ENCODE results near the gene SLC38A8. TPM values are rescaled to one million over a fixed set of nuclear protein-coding genes. Genes with fewer than 3 reads are reported as not detected.

The SLC38A8 gene
- total RNA-seq, 2 experiments from 2014 or later = not detected

DNA sequence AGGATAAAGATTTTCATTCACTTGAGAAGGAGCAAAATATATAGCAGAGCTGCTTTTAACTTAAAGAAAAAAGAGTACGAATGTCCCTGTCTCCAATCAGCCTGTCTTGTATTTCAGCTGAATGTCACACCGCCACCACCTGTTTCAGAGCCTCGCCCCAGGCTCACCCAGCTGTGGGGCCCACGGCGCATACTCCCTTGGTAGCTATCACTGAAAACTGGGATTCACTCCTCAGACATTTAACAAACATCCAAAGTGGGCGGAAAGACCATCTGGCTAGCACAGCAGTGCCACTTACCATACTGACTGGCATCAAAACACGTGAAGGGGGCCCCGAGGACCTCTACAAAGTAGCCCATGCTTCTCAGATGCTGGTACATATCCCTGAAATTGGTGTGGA is 25.4 kb upstream of the SLC38A8 start:
- intact Hi-C loops (cut with micrococcal nuclease) = loop anchor here (5.0 kb wide), 1 partner anchor 111 kb away; no protein-coding TSS in a partner anchor
- H3K36me3 Mint-ChIP-seq (ENCODE audit: low read depth) = peaks cover 34% of the 10 kb centered on the region
- no peak overlapping the region for H3K27ac Mint-ChIP-seq
- H3K4me1 Mint-ChIP-seq (ENCODE audit: low read depth) = peaks cover 4% of the 10 kb centered on the region
- H3K9me3 Mint-ChIP-seq = no peaks in the 10 kb centered on the region
- DNase-seq (no peak), ATAC-seq (no peak)
- TF ChIP-seq, protein P1, sequence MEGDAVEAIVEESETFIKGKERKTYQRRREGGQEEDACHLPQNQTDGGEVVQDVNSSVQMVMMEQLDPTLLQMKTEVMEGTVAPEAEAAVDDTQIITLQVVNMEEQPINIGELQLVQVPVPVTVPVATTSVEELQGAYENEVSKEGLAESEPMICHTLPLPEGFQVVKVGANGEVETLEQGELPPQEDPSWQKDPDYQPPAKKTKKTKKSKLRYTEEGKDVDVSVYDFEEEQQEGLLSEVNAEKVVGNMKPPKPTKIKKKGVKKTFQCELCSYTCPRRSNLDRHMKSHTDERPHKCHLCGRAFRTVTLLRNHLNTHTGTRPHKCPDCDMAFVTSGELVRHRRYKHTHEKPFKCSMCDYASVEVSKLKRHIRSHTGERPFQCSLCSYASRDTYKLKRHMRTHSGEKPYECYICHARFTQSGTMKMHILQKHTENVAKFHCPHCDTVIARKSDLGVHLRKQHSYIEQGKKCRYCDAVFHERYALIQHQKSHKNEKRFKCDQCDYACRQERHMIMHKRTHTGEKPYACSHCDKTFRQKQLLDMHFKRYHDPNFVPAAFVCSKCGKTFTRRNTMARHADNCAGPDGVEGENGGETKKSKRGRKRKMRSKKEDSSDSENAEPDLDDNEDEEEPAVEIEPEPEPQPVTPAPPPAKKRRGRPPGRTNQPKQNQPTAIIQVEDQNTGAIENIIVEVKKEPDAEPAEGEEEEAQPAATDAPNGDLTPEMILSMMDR (IDR thresholded peaks at IDR 0.05) = no peak
- ChIA-PET CTCF (interaction anchor here (1.3 to 10.8 kb wide), 6 partner anchors 14 to 119 kb away, joined by 3 to 124 read pairs (median 12); partner anchors contain the start of genes MBTPS1 and TAF1C), POLR2A (interaction anchor here (0.5 kb wide), 1 partner anchor 54 kb away, joined by 4 read pairs; no protein-coding TSS in a partner anchor)
- H3K4me3 Mint-ChIP-seq = no peak overlapping the region
- H3K27me3 Mint-ChIP-seq = no peaks in the 10 kb centered on the region

DNA sequence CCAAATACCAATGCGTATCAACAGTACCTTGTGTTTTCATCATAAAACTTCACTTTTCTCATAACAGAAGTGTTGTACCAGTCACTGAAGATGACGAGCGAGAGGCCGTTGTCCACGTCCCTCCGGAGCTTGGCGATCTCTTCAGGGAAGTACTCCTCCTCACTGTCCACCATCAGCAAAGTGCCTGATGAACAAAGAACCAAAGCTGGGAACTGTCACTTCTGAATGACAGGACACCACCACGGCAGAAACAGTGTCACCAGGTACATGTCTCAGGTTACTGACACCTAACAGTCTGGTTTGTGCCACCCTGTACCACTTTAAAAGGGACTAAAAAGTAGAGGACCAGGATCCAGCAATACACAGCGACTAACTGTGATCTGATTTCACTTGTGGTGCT is 25.0 kb upstream of the SLC38A8 start:
- CTCF ChIA-PET = interaction anchor here (1.3 to 10.8 kb wide), 6 partner anchors 14 to 119 kb away, joined by 3 to 124 read pairs (median 13); partner anchors contain the start of genes MBTPS1 and TAF1C
- TF ChIP-seq, protein P1 (IDR thresholded peaks at IDR 0.05) = no peak
- Mint-ChIP-seq H3K27me3 (no peaks in the 10 kb centered on the region), H3K9me3 (no peaks in the 10 kb centered on the region), H3K4me1 (ENCODE audit: low read depth) (peaks cover 8% of the 10 kb centered on the region), H3K36me3 (ENCODE audit: low read depth) (peaks cover 38% of the 10 kb centered on the region), H3K27ac (no peak overlapping the region), H3K4me3 (no peak overlapping the region)
- POLR2A ChIA-PET = no interaction called here
- ATAC-seq = no peak
- intact Hi-C loops (cut with micrococcal nuclease) = loop anchor here (5.0 kb wide), 1 partner anchor 110 kb away; no protein-coding TSS in a partner anchor
- DNase-seq = no peak

DNA sequence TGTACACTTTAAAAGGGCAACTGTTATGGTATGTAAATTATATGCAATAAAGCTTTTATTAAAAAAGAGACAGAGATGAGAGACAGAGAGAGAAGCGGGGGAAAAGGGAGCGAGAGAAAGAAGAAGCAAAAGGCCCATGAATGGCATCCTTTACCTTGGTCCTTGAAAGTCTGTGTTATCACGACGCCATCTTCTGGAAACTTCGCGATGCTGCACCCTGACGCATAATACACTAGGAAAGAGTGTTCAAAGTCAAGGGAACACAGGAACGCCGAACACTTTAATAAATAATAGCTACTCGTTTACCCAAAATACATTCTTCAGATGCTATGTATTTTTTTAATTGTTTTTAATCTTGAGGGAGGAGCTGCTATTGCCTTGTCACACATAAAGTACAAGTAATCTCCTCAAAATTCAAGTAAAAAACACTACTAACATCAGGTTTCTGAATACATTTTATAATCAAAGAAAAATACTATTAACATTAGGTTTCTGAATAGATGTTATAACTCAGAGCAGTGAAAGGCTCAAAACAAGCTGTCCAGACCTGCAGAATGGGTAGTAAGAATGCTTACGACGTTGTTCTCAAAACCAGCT is 23.0 kb upstream of the SLC38A8 start:
- intact Hi-C loops (cut with micrococcal nuclease) = loop anchor here (5.0 kb wide), 1 partner anchor 108 kb away; no protein-coding TSS in a partner anchor
- Mint-ChIP-seq H3K36me3 (ENCODE audit: low read depth) (peaks cover 41% of the 10 kb centered on the region), H3K9me3 (no peaks in the 10 kb centered on the region), H3K27me3 (no peaks in the 10 kb centered on the region), H3K4me3 (no peak overlapping the region), H3K4me1 (ENCODE audit: low read depth) (peaks cover 8% of the 10 kb centered on the region), H3K27ac (no peak overlapping the region)
- POLR2A ChIA-PET = interaction anchor here (0.6 to 1.0 kb wide), 3 partner anchors 108 to 257 kb away, joined by 3 read pairs; no protein-coding TSS in a partner anchor
- CTCF ChIA-PET = interaction anchor here (0.6 to 10.8 kb wide), 37 partner anchors 8 to 442 kb away, joined by 3 to 124 read pairs (median 4); partner anchors contain the start of genes OSGIN1 and TAF1C
- TF ChIP-seq, protein P1 (IDR thresholded peaks at IDR 0.05) = peak; percentile 77
- DNase-seq = peak; percentile 69
- ATAC-seq = peak; percentile 83

DNA sequence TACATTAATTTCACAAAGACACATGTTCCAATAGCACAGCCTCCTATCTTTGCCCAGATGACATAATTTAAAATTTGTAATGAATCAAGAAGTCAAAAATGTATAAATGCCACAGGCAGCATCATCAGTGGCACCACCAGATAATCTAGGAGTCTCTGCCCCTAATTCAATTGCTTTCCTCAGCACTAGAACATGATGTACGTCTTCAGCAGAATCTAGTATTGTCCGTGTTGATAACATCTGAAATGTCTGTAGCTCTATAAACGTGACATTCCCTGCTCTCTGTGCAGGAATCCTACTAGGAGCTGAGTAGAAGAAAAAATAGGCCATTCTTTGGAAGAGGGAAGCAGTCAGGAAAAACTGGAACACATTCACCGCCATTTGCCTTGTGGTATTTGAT is 21.4 kb upstream of the SLC38A8 start:
- Mint-ChIP-seq H3K4me1 (ENCODE audit: low read depth) (peaks cover 8% of the 10 kb centered on the region), H3K36me3 (ENCODE audit: low read depth) (peaks cover 38% of the 10 kb centered on the region), H3K27ac (no peak overlapping the region), H3K4me3 (no peak overlapping the region), H3K9me3 (no peaks in the 10 kb centered on the region), H3K27me3 (no peaks in the 10 kb centered on the region)
- CTCF ChIA-PET = interaction anchor here (1.0 to 10.8 kb wide), 9 partner anchors 18 to 136 kb away, joined by 3 to 124 read pairs (median 7); partner anchors contain the start of gene OSGIN1
- TF ChIP-seq, protein P1 (IDR thresholded peaks at IDR 0.05) = no peak
- intact Hi-C loops (cut with micrococcal nuclease) = no loop called here
- DNase-seq (no peak), ATAC-seq (no peak)
- POLR2A ChIA-PET = interaction anchor here (1.0 to 1.2 kb wide), 2 partner anchors 19 to 107 kb away, joined by 3 to 4 read pairs; no protein-coding TSS in a partner anchor

All from activated CD8-positive, alpha-beta T cell treated with anti-CD3 and anti-CD28 coated beads for 36 hours (primary cell).